T-helper 1 cell (primary cell): ENCODE measurements around the gene COL19A1.

Experiments used
- DNase-seq, 5 donors: peaks; one replicate each; pipeline ENCODE4 v3.0.0-alpha.2; 2012 to 2020

Gene COL19A1

DNA sequence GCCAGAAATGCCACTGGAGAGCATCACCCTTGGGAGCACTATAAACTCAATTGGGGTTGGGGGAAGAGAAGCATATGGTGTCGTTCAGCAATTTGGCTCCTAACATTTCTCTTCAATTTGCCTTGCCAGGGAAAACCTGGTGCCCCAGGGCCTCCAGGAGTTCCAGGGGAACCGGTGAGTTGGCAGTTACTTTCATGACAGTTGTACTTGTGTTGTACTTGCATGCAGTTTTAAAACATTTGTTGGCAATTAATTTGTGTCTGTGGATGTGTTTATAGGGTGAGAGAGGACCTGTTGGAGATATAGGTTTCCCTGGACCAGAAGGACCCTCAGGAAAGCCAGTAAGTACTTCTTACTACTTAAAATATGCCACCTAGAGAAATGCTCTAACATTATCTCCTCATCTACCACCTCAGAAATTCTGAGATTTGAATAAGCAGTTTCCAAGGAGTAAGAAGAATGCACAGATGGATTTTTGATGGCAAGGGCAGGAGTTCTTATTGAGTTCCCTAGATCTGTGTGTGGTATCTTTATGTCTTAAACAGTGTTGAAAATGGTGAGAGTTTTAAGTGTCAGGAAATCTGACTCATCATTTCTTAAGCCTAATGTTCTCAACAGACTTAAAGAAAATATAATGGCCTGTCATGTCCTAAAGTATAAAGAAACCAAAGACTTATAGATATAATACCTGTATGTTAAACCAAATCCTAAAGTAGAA is 314.0 kb downstream of the COL19A1 start:
- DNase-seq, result no peak

DNA sequence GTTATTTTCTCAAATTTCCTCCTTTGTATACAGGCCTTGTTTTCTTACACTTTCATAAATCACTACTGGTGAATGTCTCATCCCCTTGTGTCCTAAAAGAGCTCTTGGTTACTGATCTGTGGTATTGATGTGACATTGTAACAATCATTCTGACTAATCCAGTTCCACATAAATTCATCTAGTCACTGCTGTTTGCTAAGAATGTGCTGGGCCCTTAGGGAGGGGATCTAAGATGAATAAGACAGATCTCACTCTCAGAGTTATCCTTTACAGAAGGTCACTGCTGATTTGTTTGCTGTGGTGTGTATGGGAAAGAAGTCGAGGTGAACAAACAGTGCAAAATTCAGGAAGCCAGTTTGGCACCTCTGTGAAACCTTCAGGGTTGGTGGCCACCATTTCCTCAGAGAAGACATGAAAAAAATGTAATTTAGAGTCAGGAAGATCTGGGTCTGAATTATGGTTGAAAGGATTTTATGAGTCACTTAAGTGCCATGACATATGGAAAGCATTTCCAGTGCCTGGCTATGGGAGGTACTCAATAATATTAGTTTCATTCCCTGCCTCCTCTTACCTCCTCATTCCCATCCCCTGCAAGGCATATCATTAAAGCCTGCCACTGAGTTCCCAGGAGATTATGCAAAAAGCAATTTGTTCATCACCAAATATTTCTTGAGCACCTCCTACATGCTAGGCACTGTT is 314.7 kb downstream of the COL19A1 start:
- DNase-seq, result peak in 1 of 5 donors; percentile 1

DNA sequence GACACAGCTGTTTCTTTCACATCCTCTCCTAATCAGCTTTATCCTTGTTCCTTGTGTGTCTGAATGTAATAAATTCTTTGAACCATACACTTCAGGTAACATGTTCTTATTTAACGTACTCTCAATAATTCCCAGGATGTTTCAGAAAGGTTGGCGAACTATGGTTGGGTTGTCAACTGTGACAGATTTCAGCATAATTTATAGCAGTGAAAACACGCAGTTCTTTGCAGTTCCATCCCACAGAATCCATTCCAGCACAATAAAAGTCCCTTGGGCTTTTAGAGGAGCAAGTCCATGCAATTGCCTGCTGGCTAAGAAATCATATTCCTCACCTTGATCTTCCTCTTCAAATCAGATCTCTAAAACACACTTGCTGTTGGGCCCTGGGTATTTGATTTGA is 317.2 kb downstream of the COL19A1 start:
- no peak for DNase-seq

DNA sequence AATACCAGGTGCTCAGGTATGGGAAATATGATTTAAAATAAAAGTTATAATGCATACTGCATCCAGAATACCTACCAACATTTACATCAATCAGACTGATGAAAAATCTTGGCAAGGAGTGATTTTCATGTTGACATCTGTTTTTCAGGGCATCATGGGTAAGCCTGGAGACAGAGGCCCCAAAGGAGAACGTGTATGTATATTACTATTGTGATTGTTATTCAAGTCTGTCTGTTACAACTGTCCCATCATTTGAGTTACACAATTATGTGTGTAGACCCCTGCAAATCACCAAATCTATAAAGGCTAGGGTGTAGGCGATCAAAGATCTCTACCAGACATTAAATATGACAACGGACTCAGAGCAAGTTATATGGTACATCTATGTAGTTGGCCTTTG is 318.4 kb downstream of the COL19A1 start:
- DNase-seq, result no peak

DNA sequence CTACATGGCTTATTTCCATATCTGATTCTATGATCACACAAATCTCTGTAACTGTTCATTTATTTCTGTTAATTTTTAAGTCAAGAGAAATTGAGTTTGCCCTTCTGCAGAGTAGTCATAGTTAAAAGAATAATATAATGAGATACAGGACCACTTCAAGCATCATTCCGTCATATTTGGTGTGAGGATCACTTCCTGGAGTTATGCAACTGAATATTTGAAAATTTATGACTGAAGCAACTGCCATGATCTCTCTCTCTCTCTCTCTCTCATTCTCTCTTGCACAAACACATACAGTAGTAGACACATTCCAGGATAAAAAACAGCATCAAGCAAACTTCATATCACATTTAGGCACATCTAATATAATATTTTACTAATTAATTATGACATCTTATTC is 320.1 kb downstream of the COL19A1 start:
- DNase-seq, result no peak

DNA sequence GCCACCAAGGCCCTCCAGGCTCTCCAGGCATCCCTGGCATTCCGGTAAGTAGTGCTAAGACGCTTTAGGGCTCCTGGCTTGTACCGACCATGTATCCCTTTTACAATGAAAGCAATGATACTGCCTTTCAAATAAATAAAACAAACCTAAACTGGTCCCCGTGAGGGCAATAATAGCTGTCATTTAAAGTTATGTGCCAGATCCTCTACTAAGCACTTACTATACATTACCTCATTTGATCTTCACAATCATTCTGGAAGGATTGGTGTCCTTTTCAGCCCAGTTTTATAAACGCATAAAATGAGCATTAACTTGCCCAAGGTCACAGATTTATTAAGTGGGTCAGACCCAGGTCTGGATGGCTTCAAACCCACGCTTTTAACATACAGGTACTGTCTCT is 321.8 kb downstream of the COL19A1 start:
- no peak for DNase-seq

DNA sequence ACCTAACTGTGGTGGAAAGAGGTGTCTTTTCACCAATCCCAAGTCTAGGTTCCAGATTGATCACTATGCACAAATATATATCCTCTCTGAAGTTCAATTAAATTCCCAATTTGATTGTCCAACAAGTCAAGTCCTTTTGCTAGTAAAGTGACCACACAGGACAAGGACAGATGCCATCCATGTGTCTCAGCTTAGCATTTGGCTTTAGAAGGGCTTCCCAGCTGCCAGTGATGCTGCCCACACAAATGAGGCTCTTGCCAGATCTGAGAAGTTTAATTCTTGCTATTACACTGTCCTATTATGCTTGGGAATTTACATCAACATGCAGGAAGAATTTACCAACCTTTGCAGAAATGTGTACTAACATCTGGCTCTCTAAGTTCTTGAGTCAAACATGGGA is 328.1 kb downstream of the COL19A1 start:
- no peak for DNase-seq

DNA sequence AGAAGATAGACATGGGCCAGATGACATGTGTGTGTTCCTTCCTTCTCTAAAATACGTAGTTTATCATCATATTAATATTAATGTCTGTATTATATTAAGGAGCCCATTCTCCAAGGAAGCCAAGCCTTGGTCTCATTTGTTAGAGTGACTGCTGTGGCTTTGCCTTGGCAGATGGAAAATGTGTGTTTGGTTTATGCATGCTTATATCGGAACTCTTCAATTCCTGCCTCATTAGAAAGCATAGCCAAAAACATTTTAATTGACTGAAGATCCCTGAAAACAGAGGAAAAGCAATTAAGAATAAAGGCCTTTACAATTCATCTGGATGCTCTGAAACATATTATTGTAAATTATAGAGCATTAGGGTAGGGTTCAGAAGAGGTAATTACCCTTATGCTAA is 330.2 kb downstream of the COL19A1 start:
- DNase-seq, result no peak

DNA sequence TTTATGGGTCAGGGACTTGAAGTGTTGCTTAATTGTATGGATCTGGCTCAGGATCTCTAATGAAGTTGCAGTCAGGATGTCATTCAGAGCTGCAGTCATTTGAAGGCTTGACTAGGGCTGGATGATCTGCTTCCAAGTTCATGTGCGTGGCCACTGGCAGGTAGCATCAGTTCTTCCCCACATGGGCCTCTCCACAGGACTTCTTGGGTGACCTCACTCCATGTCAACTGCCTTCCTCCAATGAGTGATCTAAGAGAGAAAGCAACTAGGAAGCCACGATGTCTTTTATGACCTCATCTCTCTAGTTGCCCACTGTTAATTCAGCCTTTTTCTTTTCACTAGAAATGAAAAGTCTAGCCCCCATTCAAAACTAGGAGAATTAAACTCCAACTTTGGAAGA is 332.4 kb downstream of the COL19A1 start:
- DNase-seq, result no peak

DNA sequence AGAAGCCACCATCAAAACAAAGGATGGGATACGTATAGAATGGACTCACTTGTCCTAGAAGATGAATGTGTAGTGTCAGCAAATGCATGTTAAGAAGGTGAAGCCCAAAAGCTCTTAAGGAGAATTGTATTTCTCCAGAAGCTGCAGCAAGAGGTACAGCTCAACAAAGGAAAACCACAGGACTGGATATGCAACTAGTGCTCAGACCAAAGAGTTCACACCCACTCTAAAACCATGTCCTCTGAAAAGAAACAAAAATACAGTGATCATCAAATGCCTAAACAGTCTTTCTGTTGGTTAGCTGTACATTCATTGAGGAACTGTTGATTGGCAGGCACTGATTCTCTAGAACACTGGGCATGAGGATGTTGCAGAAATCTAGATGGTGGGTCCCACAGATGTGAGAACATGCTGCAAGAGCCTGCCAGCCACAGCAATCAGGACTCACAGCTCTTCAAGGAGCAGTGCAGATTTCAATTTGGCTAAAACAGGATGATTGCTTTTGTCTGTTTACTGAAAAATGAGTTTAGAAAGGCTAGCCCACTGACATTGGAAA is 342.0 kb downstream of the COL19A1 start:
- no peak for DNase-seq

DNA sequence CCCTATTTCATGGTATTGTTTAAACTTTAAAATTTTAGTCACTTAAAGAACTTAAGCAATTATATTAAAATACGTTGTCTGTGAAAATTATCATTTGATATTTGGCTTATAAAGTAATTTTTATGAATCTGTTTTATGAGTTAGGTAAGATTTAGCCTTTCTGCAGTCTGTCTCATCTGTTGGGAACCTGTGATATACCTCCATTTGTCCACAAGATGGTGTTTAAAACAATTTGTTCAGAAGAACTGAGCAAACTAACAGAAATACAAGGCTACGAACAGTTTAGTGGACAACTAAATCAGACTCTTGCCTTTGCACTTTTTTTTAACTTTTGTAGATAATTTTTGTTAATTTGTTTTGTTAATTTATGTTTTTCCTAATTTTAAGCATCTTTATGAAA is 344.1 kb downstream of the COL19A1 start:
- DNase-seq, result no peak

DNA sequence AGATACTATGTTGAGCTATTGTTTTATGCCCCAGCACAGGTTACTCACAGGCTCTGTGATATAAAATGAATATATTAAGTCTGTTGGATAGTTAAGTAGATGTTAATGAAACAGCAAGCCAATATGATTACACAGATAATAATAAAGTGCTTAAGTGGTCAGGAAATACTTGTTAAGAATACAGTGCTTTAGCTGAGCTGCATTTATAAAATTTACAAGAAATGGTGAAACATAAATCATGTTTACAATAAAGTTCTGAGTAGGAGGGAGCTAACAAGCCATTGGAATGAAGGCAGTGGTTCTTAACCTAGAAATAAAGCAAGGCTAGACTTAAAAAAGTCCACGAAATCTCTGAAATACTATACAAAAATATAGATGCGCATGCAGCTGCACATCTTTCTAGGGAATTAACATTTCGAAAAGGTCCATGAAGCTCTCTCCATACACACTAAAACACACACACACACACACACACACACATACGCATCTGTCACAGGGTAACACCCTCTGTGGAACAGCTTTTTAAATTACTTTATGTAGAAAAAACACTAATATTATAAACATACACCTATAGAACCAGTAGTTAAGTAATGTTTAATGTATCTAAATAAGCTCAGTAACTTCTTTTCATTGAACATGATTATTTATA is 349.2 kb downstream of the COL19A1 start:
- DNase-seq, result no peak

DNA sequence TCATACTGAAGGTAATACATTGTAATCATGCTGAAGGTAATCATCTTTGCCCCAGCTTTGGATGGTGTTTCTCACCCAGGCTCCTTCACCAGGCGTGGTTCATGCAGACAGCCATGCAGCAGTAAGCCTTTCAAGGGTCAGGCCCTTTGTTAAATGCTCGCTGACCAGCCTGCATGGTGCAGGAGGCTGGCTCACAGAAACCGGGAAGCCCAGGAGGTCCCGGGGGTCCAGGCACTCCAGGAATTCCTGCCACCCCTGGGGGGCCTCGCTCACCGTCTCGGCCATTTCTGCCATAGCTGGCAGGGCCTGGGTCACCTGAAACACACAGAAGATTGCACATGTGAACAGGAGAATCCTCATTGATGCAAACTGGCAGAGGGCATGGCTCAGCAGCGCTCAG is 350.4 kb downstream of the COL19A1 start:
- no peak for DNase-seq

DNA sequence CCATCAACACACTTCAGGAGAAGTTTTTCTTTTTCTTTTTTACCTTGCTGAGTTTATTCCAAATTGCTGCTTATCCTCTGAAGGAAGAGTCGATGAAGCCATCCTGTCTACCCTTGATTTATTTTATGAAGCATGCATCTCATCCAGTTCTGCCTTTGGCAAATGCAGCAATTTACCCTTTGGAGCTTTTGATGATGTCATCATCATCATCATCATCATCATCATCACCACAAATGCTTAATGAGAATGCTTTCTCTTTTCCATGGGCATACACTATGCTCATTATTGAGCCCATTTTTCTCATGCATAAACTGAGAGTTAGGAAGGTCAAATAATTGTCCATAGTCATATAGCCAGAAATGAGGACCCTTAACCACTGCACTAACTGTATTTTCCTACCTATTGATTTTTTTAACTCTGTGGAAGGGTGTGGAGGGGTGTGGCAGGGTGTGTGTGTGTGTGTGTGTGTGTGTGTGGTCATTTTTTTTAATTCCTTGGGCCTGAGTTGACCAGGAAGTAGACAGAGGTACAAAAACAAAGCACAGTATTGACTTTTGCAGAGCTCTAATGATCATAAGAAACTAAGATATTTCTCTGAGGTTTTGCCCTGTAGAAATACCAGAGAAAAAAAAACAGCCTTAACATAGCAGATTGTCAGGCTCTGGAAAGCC is 353.7 kb downstream of the COL19A1 start:
- DNase-seq, result no peak

DNA sequence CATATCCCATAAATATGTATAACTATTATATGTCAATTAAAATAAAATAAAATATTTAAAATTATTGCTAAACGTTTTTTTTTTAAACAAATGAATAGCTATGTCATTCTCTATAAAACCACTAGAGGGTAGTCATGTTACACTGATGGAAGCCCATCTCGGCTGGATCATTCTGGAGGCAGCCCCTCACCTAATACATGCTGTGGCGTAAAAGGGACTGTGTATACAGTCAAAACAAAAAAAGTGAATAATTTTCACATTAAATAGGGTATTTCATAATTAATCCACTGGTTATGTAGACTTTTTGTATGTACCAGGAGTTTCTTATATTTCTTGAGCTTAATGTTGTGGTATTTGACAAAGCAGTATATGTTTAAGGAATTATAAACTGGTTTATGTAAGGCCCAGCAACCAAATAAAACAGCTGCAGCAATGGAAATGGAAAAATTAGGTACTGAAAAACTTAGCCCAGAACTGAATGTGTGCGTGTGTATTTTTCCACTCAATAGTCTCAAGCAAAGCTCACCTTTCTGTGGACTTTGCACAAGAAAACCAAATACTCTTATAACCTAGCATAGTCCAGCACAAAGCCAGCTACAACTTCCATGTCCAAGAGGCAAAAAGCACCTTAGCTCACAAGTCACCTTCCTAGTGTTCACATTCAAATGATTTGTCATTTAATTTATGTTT is 354.8 kb downstream of the COL19A1 start:
- DNase-seq, result peak in 1 of 5 donors; percentile 2

DNA sequence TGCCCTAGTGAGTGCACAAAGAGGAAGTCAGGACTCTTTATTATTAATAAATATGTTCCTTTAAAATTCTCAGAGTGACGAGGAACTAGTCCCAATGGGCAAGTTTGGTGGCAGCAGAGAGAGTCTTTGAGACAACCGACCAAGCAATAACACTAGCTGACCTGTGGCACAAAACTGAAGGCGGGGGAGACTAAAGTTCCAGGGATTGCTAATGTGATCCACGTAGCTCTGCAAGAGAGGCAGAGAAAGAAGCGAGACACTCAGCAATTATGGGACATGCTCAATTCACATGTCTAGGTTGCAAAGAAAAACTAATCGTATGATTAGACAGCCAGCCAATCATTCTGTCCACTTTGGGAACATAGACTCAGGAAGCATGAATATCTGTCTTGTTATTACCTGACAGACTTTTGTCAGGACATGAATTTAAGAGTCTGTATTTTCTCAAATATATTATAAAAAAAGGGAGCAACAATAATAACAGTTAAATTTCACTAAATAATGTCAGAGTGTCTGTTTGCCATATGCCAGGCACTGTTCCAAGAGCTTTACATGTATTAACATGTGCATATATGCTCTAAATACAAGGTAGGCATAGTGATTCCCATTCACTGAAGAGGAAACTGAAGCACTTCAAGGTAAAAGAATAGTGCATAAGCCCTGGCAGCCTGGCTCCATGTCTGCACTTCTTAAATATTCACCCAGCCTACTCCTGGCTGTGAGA is 355.5 kb downstream of the COL19A1 start:
- DNase-seq, result no peak

DNA sequence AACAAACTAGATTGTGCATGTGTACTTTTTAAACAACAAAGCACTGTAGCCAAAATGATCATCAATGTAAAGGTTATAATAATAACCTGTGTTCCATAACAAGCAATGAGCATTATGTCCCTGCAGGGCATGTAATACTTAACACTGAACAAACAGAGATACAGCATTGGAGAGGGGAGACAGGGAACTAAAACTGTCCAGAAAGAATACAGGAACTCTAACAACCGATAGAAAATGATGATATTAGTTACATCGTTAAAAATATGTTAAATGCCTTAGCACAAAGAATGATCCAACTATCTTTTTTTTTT is 356.0 kb downstream of the COL19A1 start:
- DNase-seq, result no peak

DNA sequence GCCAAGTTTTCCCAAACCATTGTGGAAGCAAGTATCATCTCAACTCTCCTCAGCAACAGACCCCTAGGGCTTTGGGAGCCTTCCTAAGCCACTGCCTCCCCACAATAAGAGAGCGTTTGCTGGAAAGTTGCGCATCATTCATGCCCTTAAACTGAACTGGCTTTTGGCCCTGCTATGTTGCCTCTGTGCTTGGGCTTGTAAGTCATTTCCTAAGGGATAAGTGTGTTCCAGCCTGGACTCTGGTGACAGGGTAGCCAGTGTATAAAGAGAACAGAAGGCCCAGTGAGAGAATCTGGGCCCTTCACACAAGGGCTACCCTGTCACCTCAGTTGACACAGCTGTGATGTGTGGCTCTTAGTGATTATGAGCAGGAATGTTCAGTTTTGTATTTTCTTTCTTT is 358.7 kb downstream of the COL19A1 start:
- DNase-seq, result no peak

DNA sequence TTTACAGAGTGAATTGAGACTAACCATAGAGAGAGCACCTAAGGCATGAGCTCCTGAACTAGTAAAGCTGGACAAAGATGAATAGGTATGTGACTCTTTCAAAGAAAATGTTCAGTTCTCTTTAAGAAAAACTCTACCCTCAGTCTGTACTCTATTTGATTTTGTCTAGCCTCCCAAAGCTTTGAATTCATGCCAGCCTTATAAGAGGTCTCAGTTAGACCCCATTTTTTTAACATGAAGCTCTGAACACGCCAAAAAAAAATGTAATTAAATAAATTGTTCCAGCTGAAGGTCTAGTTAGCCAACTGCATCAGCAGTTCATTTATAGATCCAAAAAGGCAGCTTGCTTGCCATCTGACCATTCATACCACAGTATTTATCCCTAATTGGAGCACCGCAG is 365.0 kb downstream of the COL19A1 start:
- no peak for DNase-seq

DNA sequence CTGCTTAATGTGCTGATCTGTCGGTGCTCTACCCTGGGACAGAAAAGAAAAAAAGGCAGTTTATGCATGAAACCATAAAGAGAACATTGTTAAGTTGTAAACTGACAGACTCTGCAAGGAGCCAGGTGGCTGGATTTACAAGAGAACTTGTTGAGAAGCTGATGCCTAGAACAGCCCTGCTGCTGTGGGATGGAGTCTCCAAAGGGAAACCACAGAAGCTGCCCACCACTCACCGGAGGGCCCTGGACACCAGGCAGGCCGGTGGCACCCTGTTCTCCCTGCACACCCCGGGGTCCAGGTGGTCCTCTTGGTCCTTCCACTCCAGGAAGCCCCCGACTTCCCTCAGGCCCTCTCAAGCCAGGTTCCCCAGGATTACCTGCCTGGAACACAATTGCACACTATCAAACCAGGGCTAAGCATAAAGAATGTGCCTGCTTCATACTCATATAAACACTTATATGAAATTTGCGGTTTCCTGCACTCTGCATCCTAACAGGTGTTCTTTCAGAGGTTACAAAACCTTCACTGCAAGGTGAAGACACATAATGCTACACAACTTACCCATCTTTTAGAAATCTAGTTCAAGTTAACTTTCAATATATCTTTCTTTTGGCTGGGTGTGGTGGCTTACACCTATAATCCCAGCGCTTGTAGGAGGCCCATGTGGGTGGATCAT is 368.3 kb downstream of the COL19A1 start:
- DNase-seq, result no peak

DNA sequence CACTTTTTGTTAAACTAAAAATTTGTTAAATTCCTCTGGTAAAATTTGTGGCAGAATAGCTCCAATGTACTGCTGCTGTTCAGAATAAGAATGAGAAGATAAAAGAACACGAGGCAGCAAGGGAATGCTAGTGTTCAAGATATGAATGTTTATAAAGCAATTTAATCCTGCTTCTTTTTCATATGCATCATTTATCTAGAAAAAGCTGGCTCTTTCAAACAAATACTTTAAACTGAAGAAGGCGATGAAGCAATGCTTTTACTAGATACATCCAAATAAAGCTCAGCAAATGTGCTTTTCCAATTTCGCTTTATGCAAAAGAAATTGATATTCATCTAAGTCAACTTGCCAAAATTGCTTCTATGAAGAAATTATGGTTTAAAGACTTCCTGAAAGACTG is 370.0 kb downstream of the COL19A1 start:
- no peak for DNase-seq

DNA sequence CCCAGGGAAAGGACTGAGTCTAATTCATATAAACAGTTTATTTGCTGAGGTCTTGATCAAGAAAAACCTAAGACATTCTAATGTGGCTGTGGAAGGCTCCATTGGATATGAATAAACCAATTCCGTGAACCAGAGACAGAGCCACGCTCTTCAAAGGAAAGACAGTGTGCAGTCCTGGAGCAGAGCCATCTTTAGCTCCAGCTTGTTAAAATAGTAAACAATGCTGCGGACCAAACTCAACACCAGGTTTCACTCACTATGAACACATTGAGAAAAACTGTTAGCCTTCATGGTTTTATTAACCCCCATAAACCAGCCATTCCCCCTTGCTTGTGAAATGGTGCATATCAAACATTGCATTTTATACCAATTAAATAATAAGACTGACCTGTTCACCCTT is 374.7 kb downstream of the COL19A1 start:
- no peak for DNase-seq
